ENCODE results near the gene RPTOR. TPM values are rescaled to one million over a fixed set of nuclear protein-coding genes. Genes with fewer than 3 reads are reported as not detected.

Gene RPTOR
- total RNA-seq, 1 experiment from 2014 or later: 25.1 TPM

- peaks cover 10 to 26% (median 11%) of the 10 kb centered on the region in 3 experiments for H3K36me3 Mint-ChIP-seq (ENCODE audit: insufficient read depth in 1 of 3, low read depth in 3 of 3)
- H2BK5ac ChIP-seq (ENCODE audit: insufficient read length, low read length): no peak overlapping the region
- H3K9me3 Mint-ChIP-seq: no peaks in the 10 kb centered on the region
- H2AFZ ChIP-seq (ENCODE audit: low read length): no peak overlapping the region
- H3K27ac Mint-ChIP-seq: no peak overlapping the region
- peaks cover 13 to 22% of the 10 kb centered on the region in 2 experiments for H3K4me1 Mint-ChIP-seq
- H3K9ac ChIP-seq (ENCODE audit: extremely low read depth, insufficient read length, low read length): no peak overlapping the region
- no peaks in the 10 kb centered on the region for H3K27me3 Mint-ChIP-seq (ENCODE audit: low read depth)
- H2BK15ac ChIP-seq (ENCODE audit: low read depth, low read length): no peak overlapping the region
- H3K79me2 ChIP-seq (ENCODE audit: insufficient read depth, low read length): no peaks in the 10 kb centered on the region
- no peak overlapping the region for H3K27ac ChIP-seq (ENCODE audit: insufficient read length, low read depth, low read length)
- no peaks in the 10 kb centered on the region for H3K27me3 ChIP-seq (ENCODE audit: insufficient read depth, low read length)
- H3K79me1 ChIP-seq (ENCODE audit: insufficient read depth, low read depth, low read length, poor library complexity, severe bottlenecking): no peaks in the 10 kb centered on the region
- no peaks in the 10 kb centered on the region for H4K20me1 ChIP-seq (ENCODE audit: control insufficient read depth, insufficient read depth, insufficient read length)
- no peak overlapping the region for H4K8ac ChIP-seq (replicated peaks; ENCODE audit: insufficient read length, low read depth, low read length)
- TF ChIP-seq CTCF (conservative IDR thresholded peaks at IDR 0.05): no peak
- H2BK12ac ChIP-seq (ENCODE audit: insufficient read length, low read depth, low read length): no peak overlapping the region
- no peak overlapping the region for H4K91ac ChIP-seq (ENCODE audit: insufficient read length, low read depth, low read length)
- H3K56ac ChIP-seq (ENCODE audit: insufficient read length, low read depth, low read length): no peak overlapping the region
- no CpG with 5 or more reads among the region's 6 CpGs for WGBS (ENCODE audit: extremely low coverage, insufficient read length, low lambda C conversion rate)
- H3K18ac ChIP-seq (ENCODE audit: insufficient read length, low read depth, low read length): no peak overlapping the region
- H3K23ac ChIP-seq (ENCODE audit: insufficient read length, low read depth, low read length): no peak overlapping the region
- H2AK5ac ChIP-seq (ENCODE audit: insufficient read length, low read length): no peak overlapping the region
- H4K5ac ChIP-seq (ENCODE audit: insufficient read length, low read depth, low read length): no peak overlapping the region
- DNase-seq: no peak
- H3K4me1 ChIP-seq (ENCODE audit: insufficient read depth, low read length): no peaks in the 10 kb centered on the region
- no peak overlapping the region for H3K4me3 Mint-ChIP-seq
- H3K14ac ChIP-seq (ENCODE audit: insufficient read depth, low read length): no peak overlapping the region
- no peak overlapping the region for H3K4ac ChIP-seq (ENCODE audit: low read depth, low read length)
- no peaks in the 10 kb centered on the region for H3K23me2 ChIP-seq (ENCODE audit: insufficient read length, low read depth, low read length, poor library complexity, severe bottlenecking)
- no peak overlapping the region for H3K4me2 ChIP-seq (ENCODE audit: insufficient read depth, insufficient read length, low read length)
- H2BK20ac ChIP-seq (ENCODE audit: low read depth, low read length, poor library complexity, severe bottlenecking): no peak overlapping the region
- no peak overlapping the region for H2BK120ac ChIP-seq (ENCODE audit: low read depth, low read length, poor library complexity, severe bottlenecking)
- no peak overlapping the region for H3T11ph ChIP-seq (ENCODE audit: low read length)
- no peaks in the 10 kb centered on the region for H3K9me3 ChIP-seq (ENCODE audit: control insufficient read depth, low read depth, low read length)
Observed at GRCh38 chr17:80850817-80851216, 306.2 kb downstream of the RPTOR start.

Data from H9 (cell line).